Naive thymus-derived CD8-positive, alpha-beta T cell (primary cell): Measurements from ENCODE around the gene PLVAP. TPM values are rescaled to one million over a fixed set of nuclear protein-coding genes. Genes with fewer than 3 reads are reported as not detected.
"Not testable (repeated sequence)": the region's sequence is repeated elsewhere in the genome, so short reads cannot be mapped to it uniquely, and the experiment has no call there.

Source experiments
- ATAC-seq, 2 donors: fragments of 150-1000 bp; cut with Tn5 transposase in 1 of 2; sonication (Bioruptor Pico), chemical (Tn5 transposase) in 1 of 2; 1 replicate in 1 of 2; 2 replicates in 1 of 2; pipeline ENCODE4 v1.10.0; 2021; ENCODE audit warnings: mild to moderate bottlenecking in 2 of 2, moderate library complexity in 2 of 2
- POLR2A ChIA-PET: fragments of 350-600 bp; sonication (Branson Sonifier 250); formaldehyde crosslinking; loops from one replicate; lab custom pipeline; 2021; ENCODE audit warnings: antibody characterized with exemption; lab: Charles Lee
- DNase-seq, 10 donors: peaks; one replicate each; pipeline versions ENCODE4 v3.0.0 to v3.0.0-alpha.2; 2020 to 2022
- H3K27ac Mint-ChIP-seq, 10 donors: one replicate each; pipeline ENCODE4 v1.8.0; 2020 to 2022; ENCODE audit warnings: mild to moderate bottlenecking in 10 of 10, mixed read lengths in 10 of 10, moderate library complexity in 4 of 10, inconsistent platforms in 1 of 10
- H3K27me3 Mint-ChIP-seq, 5 donors: one replicate each; pipeline ENCODE4 v1.8.0; 2021 to 2022; ENCODE audit warnings: mixed read lengths in 5 of 5
- H3K36me3 Mint-ChIP-seq, 3 donors: one replicate each; pipeline ENCODE4 v1.8.0; 2020 to 2022; ENCODE audit warnings: mixed read lengths in 3 of 3, mild to moderate bottlenecking in 2 of 3, inconsistent platforms in 1 of 3
- H3K4me1 Mint-ChIP-seq, 4 donors: one replicate each; pipeline ENCODE4 v1.8.0; 2021 to 2022; ENCODE audit warnings: mixed read lengths in 4 of 4
- H3K4me3 Mint-ChIP-seq, 10 donors: one replicate each; pipeline ENCODE4 v1.8.0; 2020 to 2022; ENCODE audit warnings: mild to moderate bottlenecking in 10 of 10, mixed read lengths in 10 of 10, moderate library complexity in 6 of 10, inconsistent platforms in 1 of 10
- H3K9me3 Mint-ChIP-seq, 9 donors: one replicate each; pipeline ENCODE4 v1.8.0; 2020 to 2022; ENCODE audit warnings: mixed read lengths in 9 of 9, mild to moderate bottlenecking in 3 of 9, inconsistent platforms in 1 of 9, moderate library complexity in 1 of 9
- polyA plus RNA-seq, 3 donors: library from polyadenylated mRNA; unstranded; fragments of 300-500 nt; fragmentation: Illumina TruSeq; gene quantifications; one replicate each; pipeline ENCODE4 v1.2.3, GENCODE V29; 2021
- total RNA-seq, 8 experiments: library from RNA in 2 of 8; stranded (reverse) in 2 of 8; gene quantifications; one replicate each; pipeline ENCODE4 v1.2.3 and lab custom pipeline; 2021 to 2026

The PLVAP gene
- total and polyA plus RNA-seq, 5 experiments from 2014 or later = not detected

DNA sequence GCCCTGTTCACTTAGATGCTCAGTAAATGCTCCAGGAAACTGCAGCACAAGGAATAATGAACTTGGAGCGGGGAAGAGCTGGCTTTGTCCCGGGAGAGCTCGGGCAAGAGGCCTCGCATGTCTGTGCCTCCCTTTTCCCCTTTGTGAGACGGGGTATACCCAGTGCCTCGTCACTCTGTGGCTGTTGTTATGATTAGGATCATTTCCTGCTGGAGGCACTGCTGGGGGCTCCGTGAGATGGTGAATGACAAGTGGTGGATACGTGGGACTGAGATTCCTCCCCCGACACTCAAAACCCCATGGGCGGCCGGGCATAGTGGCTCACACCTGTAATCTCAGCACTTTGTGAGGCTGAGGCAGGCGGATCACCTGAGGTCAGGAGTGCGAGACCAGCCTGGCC is 1.1 kb upstream of the PLVAP start:
- ATAC-seq = no peak
- DNase-seq = no peak

GRCh38 chr19:17370026-17370587 is 7.0 kb downstream of the PLVAP start:
- POLR2A ChIA-PET = no interaction called here
- Mint-ChIP-seq H3K27me3 (peaks cover 0 to 12% (median 5%) of the 10 kb centered on the region in 5 donors), H3K4me3 (no peak overlapping the region), H3K27ac (peak overlapping the region in 1 of 10 donors; percentile 8), H3K36me3 (no peaks in the 10 kb centered on the region), H3K9me3 (no peaks in the 10 kb centered on the region), H3K4me1 (peaks cover 0 to 12% (median 2%) of the 10 kb centered on the region in 4 donors)
- ATAC-seq (no peak), DNase-seq (no peak)

More for the DNA sequence above, 1.1 kb upstream of the PLVAP start:
- Mint-ChIP-seq H3K36me3 (peaks cover 0 to 3% (median 0%) of the 10 kb centered on the region in 3 donors), H3K4me1 (peaks cover 1 to 18% (median 11%) of the 10 kb centered on the region in 4 donors), H3K27me3 (peaks cover 0 to 18% (median 8%) of the 10 kb centered on the region in 5 donors), H3K4me3 (no peak overlapping the region), H3K27ac (no peak overlapping the region), H3K9me3 (peaks cover 0 to 3% (median 0%) of the 10 kb centered on the region in 9 donors)
- POLR2A ChIA-PET = interaction anchor here (0.6 kb wide), 1 partner anchor 414 kb away, joined by 3 read pairs; no protein-coding TSS in a partner anchor

DNA sequence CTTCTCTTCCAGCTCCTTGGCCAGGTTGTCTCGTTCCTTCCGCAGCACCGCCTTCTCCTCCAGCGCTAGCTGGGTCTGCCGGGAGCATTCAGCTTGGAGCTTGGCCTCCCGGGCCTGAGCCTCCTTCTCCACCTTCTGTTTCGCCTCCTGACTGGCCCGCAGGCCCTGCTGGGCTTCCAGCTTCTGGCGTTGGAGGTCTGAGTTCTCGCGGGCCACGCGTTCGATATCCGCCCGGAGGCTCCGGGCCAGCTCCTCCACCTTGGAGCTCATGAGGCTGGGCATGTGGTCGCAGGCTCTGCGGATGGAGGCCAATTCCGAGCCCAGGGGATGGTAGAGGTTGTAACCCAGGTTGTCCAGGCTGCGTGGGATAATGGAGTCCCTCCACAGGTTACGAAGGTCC is 11.8 kb downstream of the PLVAP start:
- ATAC-seq (no peak), DNase-seq (no peak)
- Mint-ChIP-seq H3K4me3 (no peak overlapping the region), H3K27me3 (peaks cover 0 to 13% (median 6%) of the 10 kb centered on the region in 5 donors), H3K9me3 (no peaks in the 10 kb centered on the region), H3K27ac (no peak overlapping the region), H3K36me3 (no peaks in the 10 kb centered on the region), H3K4me1 (peaks cover 0 to 9% (median 3%) of the 10 kb centered on the region in 4 donors)
- POLR2A ChIA-PET = no interaction called here

DNA sequence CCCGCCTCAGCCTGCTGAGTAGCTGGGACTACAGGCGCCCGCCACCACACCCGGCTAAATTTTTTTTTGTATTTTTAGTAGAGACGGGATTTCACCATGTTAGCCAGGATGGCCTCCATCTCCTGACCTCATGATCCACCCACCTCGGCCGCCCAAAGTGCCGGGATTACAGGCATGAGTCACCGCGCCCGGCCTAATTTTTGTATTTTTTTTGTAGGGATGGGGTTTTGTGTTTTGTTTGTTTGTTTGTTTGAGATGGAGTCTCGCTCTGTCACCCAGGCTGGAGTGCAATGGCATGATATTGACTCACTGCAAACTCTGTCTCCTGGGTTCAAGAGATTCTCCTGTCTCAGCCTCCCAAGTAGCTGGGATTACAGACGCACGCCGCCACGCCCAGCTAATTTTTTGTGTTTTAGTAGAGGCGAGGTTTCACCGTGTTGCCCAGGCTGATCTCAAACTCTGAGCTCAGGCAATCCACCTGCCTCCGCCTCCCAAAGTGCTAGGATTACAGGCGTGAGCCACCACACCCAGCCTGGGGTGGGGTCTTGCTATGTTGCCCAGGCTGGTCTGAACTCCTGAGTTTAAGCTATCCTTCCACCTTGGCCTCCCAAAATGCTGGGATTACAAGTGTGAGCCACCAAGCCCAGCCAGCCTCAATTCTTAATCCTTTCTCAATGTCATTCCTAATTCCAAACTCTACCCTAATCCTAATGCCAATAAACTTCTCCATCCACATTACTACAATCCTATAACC is 13.1 kb downstream of the PLVAP start:
- H3K27me3 Mint-ChIP-seq, H3K4me1 Mint-ChIP-seq, H3K4me3 Mint-ChIP-seq, H3K9me3 Mint-ChIP-seq, DNase-seq, H3K36me3 Mint-ChIP-seq, ATAC-seq, H3K27ac Mint-ChIP-seq, POLR2A ChIA-PET: not testable (repeated sequence)

DNA sequence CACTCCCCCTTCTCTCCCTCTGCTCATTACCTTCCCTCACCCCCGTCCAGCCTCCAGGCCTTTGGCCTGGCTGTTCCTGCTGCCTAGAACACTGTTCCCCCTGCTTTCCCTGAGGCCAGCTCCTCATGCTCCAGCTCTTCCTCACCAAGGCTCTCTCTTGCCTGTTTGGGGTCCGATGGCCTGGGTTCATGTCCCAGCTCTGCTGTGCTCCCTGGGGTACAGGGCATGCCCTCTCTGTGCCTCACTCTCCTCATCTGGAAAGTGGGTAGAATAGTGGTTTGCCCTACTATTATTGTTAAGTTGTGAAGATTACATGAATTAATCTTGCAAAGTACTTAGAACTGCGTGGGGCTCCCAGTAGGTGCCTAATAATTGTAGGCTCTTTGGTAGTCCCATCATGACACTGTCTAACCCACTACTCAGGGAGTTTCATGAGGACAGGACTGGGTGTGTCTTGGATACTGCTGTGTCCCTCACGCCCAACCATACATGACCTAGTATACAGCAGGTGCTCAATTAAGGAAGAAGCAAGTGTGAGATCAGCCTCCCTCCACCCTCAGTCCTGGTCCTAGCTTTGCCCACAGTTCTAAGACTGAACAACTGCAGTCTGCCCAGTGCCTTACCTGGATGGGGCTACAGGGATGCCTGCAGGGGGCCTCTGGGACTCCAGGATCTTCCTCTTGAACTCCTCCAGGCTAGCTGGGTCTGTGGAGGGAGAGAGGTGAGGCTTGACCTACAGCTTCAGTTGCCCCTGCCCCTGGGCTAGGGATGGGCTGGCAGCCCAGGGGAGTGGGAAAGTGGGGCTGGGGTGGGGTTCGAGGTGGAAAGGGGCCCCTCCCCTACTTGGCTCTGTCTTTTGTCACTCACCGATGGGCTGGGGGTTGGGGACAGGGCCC is 17.0 kb downstream of the PLVAP start:
- Mint-ChIP-seq H3K4me1 (peaks cover 0 to 4% (median 0%) of the 10 kb centered on the region in 4 donors), H3K27me3 (peaks cover 0 to 6% (median 1%) of the 10 kb centered on the region in 5 donors), H3K36me3 (no peaks in the 10 kb centered on the region), H3K27ac (peak overlapping the region in 1 of 10 donors; percentile 66), H3K4me3 (no peak overlapping the region), H3K9me3 (no peaks in the 10 kb centered on the region)
- POLR2A ChIA-PET = no interaction called here
- ATAC-seq (no peak), DNase-seq (no peak)

GRCh38 chr19:17358395-17358794 is 18.7 kb downstream of the PLVAP start:
- POLR2A ChIA-PET = no interaction called here
- Mint-ChIP-seq H3K4me3 (no peak overlapping the region), H3K9me3 (no peaks in the 10 kb centered on the region), H3K27me3 (peaks cover 0 to 4% (median 1%) of the 10 kb centered on the region in 5 donors), H3K27ac (no peak overlapping the region), H3K36me3 (no peaks in the 10 kb centered on the region), H3K4me1 (peaks cover 0 to 4% (median 0%) of the 10 kb centered on the region in 4 donors)
- ATAC-seq (no peak), DNase-seq (no peak)

DNA sequence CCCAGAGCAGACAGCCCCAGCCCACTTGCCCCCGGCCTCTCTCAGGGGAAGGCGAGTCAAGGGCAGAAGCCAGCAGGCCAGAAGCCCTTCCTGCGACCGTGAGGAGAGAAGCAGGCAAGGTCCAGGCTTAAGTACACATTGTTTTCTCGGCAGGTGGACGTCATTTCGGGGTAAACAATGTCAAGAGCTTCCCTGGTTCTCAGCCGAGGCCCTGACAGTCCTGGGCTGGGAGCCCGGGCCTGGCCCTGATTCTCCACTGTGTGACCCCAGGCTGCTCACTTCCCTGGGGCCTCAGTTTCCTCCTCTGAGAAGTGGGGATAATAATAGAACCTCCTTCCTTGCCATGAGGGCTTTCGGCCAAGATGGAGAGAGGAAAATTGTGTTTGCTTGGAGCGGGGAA is 19.4 kb downstream of the PLVAP start:
- POLR2A ChIA-PET = interaction anchor here (0.5 kb wide), 1 partner anchor 164 kb away, joined by 3 read pairs; no protein-coding TSS in a partner anchor
- H3K4me1 Mint-ChIP-seq = peaks cover 0 to 4% (median 0%) of the 10 kb centered on the region in 4 donors
- no peaks in the 10 kb centered on the region for H3K9me3 Mint-ChIP-seq
- no peaks in the 10 kb centered on the region for H3K36me3 Mint-ChIP-seq
- DNase-seq (no peak), ATAC-seq (no peak)
- H3K4me3 Mint-ChIP-seq = no peak overlapping the region
- H3K27ac Mint-ChIP-seq = no peak overlapping the region
- peaks cover 0 to 7% (median 4%) of the 10 kb centered on the region in 5 donors for H3K27me3 Mint-ChIP-seq

DNA sequence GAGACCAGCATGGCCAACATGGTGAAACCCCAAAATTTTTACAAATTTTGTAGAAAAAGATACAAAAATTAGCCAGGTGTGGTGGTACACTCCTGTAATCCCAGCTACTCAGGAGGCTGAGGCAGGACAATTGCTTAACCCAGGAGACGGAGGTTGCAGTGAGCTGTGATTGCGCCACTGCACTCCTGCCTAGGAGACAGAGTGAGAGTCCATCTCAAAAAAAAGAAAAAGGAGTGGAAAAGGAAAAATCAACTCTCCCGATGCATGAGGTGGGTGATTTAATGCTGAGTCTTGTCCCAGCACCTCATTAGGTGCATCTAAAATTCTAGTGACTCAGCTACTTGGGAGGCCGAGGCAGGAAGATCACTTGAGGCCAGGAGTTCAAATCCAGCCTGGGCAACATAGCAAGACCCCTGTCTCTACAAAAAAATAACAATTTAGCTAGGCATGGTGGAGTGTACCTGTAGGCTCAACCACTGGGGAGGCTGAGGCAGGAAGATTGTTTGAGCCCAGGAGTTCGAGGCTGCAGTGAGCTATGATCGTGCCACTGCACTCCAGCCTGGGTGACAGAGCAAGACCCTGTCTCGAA is 20.0 kb downstream of the PLVAP start:
- no peaks in the 10 kb centered on the region for H3K36me3 Mint-ChIP-seq
- DNase-seq (no peak), ATAC-seq (no peak)
- H3K27ac Mint-ChIP-seq = no peak overlapping the region
- POLR2A ChIA-PET = interaction anchor here (0.5 kb wide), 1 partner anchor 165 kb away, joined by 3 read pairs; no protein-coding TSS in a partner anchor
- peaks cover 0 to 8% (median 5%) of the 10 kb centered on the region in 5 donors for H3K27me3 Mint-ChIP-seq
- peaks cover 0 to 2% (median 0%) of the 10 kb centered on the region in 4 donors for H3K4me1 Mint-ChIP-seq
- no peak overlapping the region for H3K4me3 Mint-ChIP-seq
- H3K9me3 Mint-ChIP-seq = no peaks in the 10 kb centered on the region

DNA sequence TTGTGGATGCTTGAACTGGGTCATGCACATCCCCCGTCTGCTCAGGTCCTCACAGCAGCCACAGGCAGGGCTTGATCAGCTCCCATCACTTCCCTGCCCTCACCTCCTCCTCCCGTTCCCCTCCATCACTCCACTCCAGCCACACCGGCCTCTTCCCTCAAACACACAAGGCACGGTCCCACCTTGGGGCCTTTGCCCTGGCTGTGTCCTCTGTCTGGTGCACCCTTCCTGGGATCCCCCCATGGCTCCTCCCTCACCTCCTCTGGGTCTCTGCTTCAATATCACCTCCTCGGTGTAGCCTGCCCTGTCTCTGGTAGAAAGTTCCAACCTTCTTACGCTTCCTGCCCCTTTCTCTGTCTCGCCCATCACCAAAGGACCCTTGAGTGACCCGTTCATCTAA is 23.8 kb downstream of the PLVAP start:
- Mint-ChIP-seq H3K9me3 (no peaks in the 10 kb centered on the region), H3K27me3 (peaks cover 13 to 31% (median 14%) of the 10 kb centered on the region in 5 donors), H3K4me3 (peak overlapping the region in 1 of 10 donors; percentile 73), H3K27ac (peak overlapping the region in 1 of 10 donors; percentile 70), H3K4me1 (peaks cover 0 to 7% (median 5%) of the 10 kb centered on the region in 4 donors), H3K36me3 (no peaks in the 10 kb centered on the region)
- POLR2A ChIA-PET = no interaction called here
- no peak for DNase-seq
- no peak for ATAC-seq

- no peak overlapping the region for H3K27ac Mint-ChIP-seq
- H3K9me3 Mint-ChIP-seq = no peaks in the 10 kb centered on the region
Observed at GRCh38 chr19:17352608-17353280, 24.4 kb downstream of the PLVAP start.

GRCh38 chr19:17351815-17352435 is 25.2 kb downstream of the PLVAP start:
- peaks cover 2 to 7% (median 5%) of the 10 kb centered on the region in 4 donors for H3K4me1 Mint-ChIP-seq
- ATAC-seq (no peak), DNase-seq (no peak)
- POLR2A ChIA-PET = no interaction called here
- no peaks in the 10 kb centered on the region for H3K9me3 Mint-ChIP-seq
- H3K27me3 Mint-ChIP-seq = peaks cover 16 to 42% (median 19%) of the 10 kb centered on the region in 5 donors
- H3K27ac Mint-ChIP-seq = peak overlapping the region in 1 of 10 donors; percentile 48
- no peak overlapping the region for H3K4me3 Mint-ChIP-seq
- H3K36me3 Mint-ChIP-seq = no peaks in the 10 kb centered on the region

More at GRCh38 chr19:17352608-17353280, 24.4 kb downstream of the PLVAP start:
- Mint-ChIP-seq H3K4me3 (no peak overlapping the region), H3K36me3 (no peaks in the 10 kb centered on the region), H3K27me3 (peaks cover 15 to 35% (median 17%) of the 10 kb centered on the region in 5 donors), H3K4me1 (peaks cover 1 to 7% (median 5%) of the 10 kb centered on the region in 4 donors)
- POLR2A ChIA-PET = no interaction called here
- DNase-seq = no peak
- ATAC-seq = no peak
